ENCODE results near the gene BANK1. TPM values are rescaled to one million over a fixed set of nuclear protein-coding genes. Genes with fewer than 3 reads are reported as not detected.

BANK1 gene
- polyA plus RNA-seq, 1 donor from 2014 or later: not detected

- H3K4me2 ChIP-seq (ENCODE audit: low read length): no peak overlapping the region
- no peaks in the 10 kb centered on the region for H3K9me2 ChIP-seq (ENCODE audit: insufficient read depth, low read length)
- H3F3A ChIP-seq (ENCODE audit: insufficient read depth, low read length, poor library complexity, severe bottlenecking): no peaks in the 10 kb centered on the region
- H3K36me3 ChIP-seq (ENCODE audit: insufficient read depth, low read length): no peaks in the 10 kb centered on the region
- H3K9ac ChIP-seq (ENCODE audit: low read length): no peak overlapping the region
- no peaks in the 10 kb centered on the region for H4K20me1 ChIP-seq (ENCODE audit: insufficient read depth)
- TF ChIP-seq, protein P1, sequence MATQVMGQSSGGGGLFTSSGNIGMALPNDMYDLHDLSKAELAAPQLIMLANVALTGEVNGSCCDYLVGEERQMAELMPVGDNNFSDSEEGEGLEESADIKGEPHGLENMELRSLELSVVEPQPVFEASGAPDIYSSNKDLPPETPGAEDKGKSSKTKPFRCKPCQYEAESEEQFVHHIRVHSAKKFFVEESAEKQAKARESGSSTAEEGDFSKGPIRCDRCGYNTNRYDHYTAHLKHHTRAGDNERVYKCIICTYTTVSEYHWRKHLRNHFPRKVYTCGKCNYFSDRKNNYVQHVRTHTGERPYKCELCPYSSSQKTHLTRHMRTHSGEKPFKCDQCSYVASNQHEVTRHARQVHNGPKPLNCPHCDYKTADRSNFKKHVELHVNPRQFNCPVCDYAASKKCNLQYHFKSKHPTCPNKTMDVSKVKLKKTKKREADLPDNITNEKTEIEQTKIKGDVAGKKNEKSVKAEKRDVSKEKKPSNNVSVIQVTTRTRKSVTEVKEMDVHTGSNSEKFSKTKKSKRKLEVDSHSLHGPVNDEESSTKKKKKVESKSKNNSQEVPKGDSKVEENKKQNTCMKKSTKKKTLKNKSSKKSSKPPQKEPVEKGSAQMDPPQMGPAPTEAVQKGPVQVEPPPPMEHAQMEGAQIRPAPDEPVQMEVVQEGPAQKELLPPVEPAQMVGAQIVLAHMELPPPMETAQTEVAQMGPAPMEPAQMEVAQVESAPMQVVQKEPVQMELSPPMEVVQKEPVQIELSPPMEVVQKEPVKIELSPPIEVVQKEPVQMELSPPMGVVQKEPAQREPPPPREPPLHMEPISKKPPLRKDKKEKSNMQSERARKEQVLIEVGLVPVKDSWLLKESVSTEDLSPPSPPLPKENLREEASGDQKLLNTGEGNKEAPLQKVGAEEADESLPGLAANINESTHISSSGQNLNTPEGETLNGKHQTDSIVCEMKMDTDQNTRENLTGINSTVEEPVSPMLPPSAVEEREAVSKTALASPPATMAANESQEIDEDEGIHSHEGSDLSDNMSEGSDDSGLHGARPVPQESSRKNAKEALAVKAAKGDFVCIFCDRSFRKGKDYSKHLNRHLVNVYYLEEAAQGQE (IDR thresholded peaks at IDR 0.05; ENCODE audit: borderline replicate concordance): no peak
- TF ChIP-seq TAF1 (IDR thresholded peaks at IDR 0.05; ENCODE audit: low read depth) (no peak), EP300 (conservative IDR thresholded peaks at IDR 0.05; ENCODE audit: poor library complexity, severe bottlenecking) (no peak), MXI1 (conservative IDR thresholded peaks at IDR 0.05; ENCODE audit: poor library complexity, severe bottlenecking) (no peak), RAD21 (conservative IDR thresholded peaks at IDR 0.05) (no peak), EZH2 (IDR thresholded peaks at IDR 0.05; ENCODE audit: borderline replicate concordance, insufficient read depth, low read length, poor library complexity, severe bottlenecking) (no peak), POLR2AphosphoS5 (IDR thresholded peaks at IDR 0.05) (no peak), SMC3 (conservative IDR thresholded peaks at IDR 0.05; ENCODE audit: poor library complexity) (no peak)
- TF ChIP-seq, protein P2, sequence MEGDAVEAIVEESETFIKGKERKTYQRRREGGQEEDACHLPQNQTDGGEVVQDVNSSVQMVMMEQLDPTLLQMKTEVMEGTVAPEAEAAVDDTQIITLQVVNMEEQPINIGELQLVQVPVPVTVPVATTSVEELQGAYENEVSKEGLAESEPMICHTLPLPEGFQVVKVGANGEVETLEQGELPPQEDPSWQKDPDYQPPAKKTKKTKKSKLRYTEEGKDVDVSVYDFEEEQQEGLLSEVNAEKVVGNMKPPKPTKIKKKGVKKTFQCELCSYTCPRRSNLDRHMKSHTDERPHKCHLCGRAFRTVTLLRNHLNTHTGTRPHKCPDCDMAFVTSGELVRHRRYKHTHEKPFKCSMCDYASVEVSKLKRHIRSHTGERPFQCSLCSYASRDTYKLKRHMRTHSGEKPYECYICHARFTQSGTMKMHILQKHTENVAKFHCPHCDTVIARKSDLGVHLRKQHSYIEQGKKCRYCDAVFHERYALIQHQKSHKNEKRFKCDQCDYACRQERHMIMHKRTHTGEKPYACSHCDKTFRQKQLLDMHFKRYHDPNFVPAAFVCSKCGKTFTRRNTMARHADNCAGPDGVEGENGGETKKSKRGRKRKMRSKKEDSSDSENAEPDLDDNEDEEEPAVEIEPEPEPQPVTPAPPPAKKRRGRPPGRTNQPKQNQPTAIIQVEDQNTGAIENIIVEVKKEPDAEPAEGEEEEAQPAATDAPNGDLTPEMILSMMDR (IDR thresholded peaks at IDR 0.05; ENCODE audit: poor library complexity, severe bottlenecking): no peak
- H3K9me3 ChIP-seq (ENCODE audit: low read length): no peaks in the 10 kb centered on the region
- H2AFZ ChIP-seq (ENCODE audit: low read depth, low read length): no peak overlapping the region
- H3K4me3 ChIP-seq (ENCODE audit: low read length): no peak overlapping the region
- peaks cover 18% of the 10 kb centered on the region for H3K27me3 ChIP-seq (ENCODE audit: insufficient read depth, low read depth, low read length)
- no peaks in the 10 kb centered on the region for H3K79me2 ChIP-seq (replicated peaks; ENCODE audit: insufficient read depth, low read length)
- no peak overlapping the region for H3K27ac ChIP-seq (ENCODE audit: low read length)
Measured at GRCh38 chr4:101794806-101795205, 4.3 kb downstream of the BANK1 start.

DNA sequence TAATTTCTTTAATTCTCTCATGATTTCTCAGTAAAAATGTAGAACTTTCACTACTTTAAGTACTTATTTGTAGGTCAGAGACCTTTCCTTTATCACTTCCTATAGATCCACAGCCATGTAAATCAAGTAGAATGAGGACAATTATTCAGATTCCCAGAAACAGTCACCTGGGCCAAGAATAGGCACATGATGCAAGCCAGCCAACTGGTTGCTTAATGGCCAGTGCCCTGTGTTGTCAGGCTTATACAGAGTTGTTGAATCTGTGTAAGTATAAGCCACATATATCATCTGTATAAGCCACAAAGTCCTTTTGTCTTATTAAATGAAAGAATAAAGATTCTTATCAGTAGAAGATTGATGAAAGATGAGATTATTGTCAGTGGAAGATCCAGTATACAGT is 5.2 kb downstream of the BANK1 start:
- Histone ChIP-seq H4K20me1 (ENCODE audit: insufficient read depth) (no peaks in the 10 kb centered on the region), H3K4me3 (ENCODE audit: low read length) (no peak overlapping the region), H3K9ac (ENCODE audit: low read length) (no peak overlapping the region), H3F3A (ENCODE audit: insufficient read depth, low read length, poor library complexity, severe bottlenecking) (no peaks in the 10 kb centered on the region), H3K9me2 (ENCODE audit: insufficient read depth, low read length) (no peaks in the 10 kb centered on the region), H3K4me2 (ENCODE audit: low read length) (no peak overlapping the region), H3K27ac (ENCODE audit: low read length) (no peak overlapping the region), H2AFZ (ENCODE audit: low read depth, low read length) (no peak overlapping the region), H3K27me3 (ENCODE audit: insufficient read depth, low read depth, low read length) (peaks cover 9% of the 10 kb centered on the region), H3K79me2 (replicated peaks; ENCODE audit: insufficient read depth, low read length) (no peaks in the 10 kb centered on the region), H3K36me3 (ENCODE audit: insufficient read depth, low read length) (no peaks in the 10 kb centered on the region), H3K9me3 (ENCODE audit: low read length) (no peaks in the 10 kb centered on the region)
- TF ChIP-seq, protein P1 (IDR thresholded peaks at IDR 0.05; ENCODE audit: borderline replicate concordance): no peak
- no peak for TF ChIP-seq SMC3 (conservative IDR thresholded peaks at IDR 0.05; ENCODE audit: poor library complexity)
- no peak for TF ChIP-seq MXI1 (conservative IDR thresholded peaks at IDR 0.05; ENCODE audit: poor library complexity, severe bottlenecking)
- TF ChIP-seq EP300 (conservative IDR thresholded peaks at IDR 0.05; ENCODE audit: poor library complexity, severe bottlenecking): no peak
- TF ChIP-seq, protein P2 (IDR thresholded peaks at IDR 0.05; ENCODE audit: poor library complexity, severe bottlenecking): no peak
- no peak for TF ChIP-seq POLR2AphosphoS5 (IDR thresholded peaks at IDR 0.05)
